K562 (cell line): ENCODE results near the gene ZNF689. TPM values are rescaled to one million over a fixed set of nuclear protein-coding genes. Genes with fewer than 3 reads are reported as not detected.

Experiments
- ARID2 ChIP-seq: fragments of 450-650 bp; IDR thresholded peaks from 2 replicates; pipeline ENCODE4 v1.6.1; 2017; ENCODE audit warnings: antibody characterized with exemption, mild to moderate bottlenecking
- ARID4B ChIP-seq: sonication (generic); formaldehyde crosslinking; IDR thresholded peaks from 2 replicates; pipeline ENCODE4 v1.8.0; 2022; ENCODE audit warnings: mild to moderate bottlenecking, missing genetic modification reagents
- CXXC5 ChIP-seq: fragments of 250-450 bp; sonication (Bioruptor Pico); IDR thresholded peaks from 2 replicates; pipeline ENCODE4 v1.8.0; 2022; ENCODE audit warnings: inconsistent platforms, mild to moderate bottlenecking, moderate library complexity
- E2F3 ChIP-seq: fragments of 250-450 bp; sonication (Bioruptor Pico); IDR thresholded peaks from 2 replicates; pipeline ENCODE4 v1.4.0; 2020; ENCODE audit warnings: mild to moderate bottlenecking
- ETV6 ChIP-seq, 3 experiments: fragments of 150-350 bp in 1 of 3; sonication (generic) in 1 of 3; formaldehyde crosslinking in 1 of 3; IDR thresholded peaks; 2 replicates each; pipeline versions ENCODE4 v1.6.1 to v1.8.0; 2014 to 2022; ENCODE audit warnings: borderline replicate concordance in 2 of 3, low read depth in 2 of 3, antibody characterized with exemption in 1 of 3, low read length in 1 of 3, mild to moderate bottlenecking in 1 of 3, missing genetic modification reagents in 1 of 3
- FOXM1 ChIP-seq, 2 experiments: fragments of 450-650 bp in 1 of 2; sonication (generic) in 1 of 2; formaldehyde crosslinking in 1 of 2; IDR thresholded peaks; 2 replicates each; pipeline versions ENCODE4 v1.6.1 to v1.9.0; 2017 to 2022; ENCODE audit warnings: low read depth in 2 of 2, mild to moderate bottlenecking in 2 of 2, missing genetic modification reagents in 1 of 2, moderate library complexity in 1 of 2
- HLTF ChIP-seq: fragments of 450-650 bp; IDR thresholded peaks from 2 replicates; pipeline ENCODE4 v1.6.1; 2016
- HNRNPLL ChIP-seq: fragments of 200-400 bp; formaldehyde crosslinking; IDR thresholded peaks from 2 replicates; pipeline ENCODE4 v1.6.1; 2017; ENCODE audit warnings: low read length, low read depth, mild to moderate bottlenecking; ENCODE audit not compliant: poor library complexity, severe bottlenecking
- MAFG ChIP-seq: fragments of 450-650 bp; conservative IDR thresholded peaks from 2 replicates; pipeline ENCODE4 v1.6.1; 2016; ENCODE audit warnings: missing genetic modification characterization, missing compliant biosample characterization
- MAFK ChIP-seq: IDR thresholded peaks from 2 replicates; pipeline ENCODE4 v1.6.1; 2011; ENCODE audit warnings: low read length, improper control_type of control experiment
- MBD2 ChIP-seq: sonication (generic); IDR thresholded peaks from 2 replicates; pipeline ENCODE4 v1.6.1; 2016; ENCODE audit warnings: low read depth, borderline replicate concordance
- NR1H2 ChIP-seq: sonication (generic); formaldehyde crosslinking; IDR thresholded peaks from 2 replicates; pipeline ENCODE4 v1.4.0; 2020; ENCODE audit warnings: mild to moderate bottlenecking, missing genetic modification reagents
- NR3C1 ChIP-seq: sonication (generic); formaldehyde crosslinking; IDR thresholded peaks from 2 replicates; pipeline ENCODE4 v1.8.1; 2022; ENCODE audit warnings: missing genetic modification reagents
- PCBP2 ChIP-seq: fragments of 200-400 bp; formaldehyde crosslinking; IDR thresholded peaks from 2 replicates; pipeline ENCODE4 v1.6.1; 2018; ENCODE audit warnings: low read length, low read depth, mild to moderate bottlenecking, moderate library complexity; ENCODE audit not compliant: poor library complexity, severe bottlenecking
- PML ChIP-seq: IDR thresholded peaks from 2 replicates; pipeline ENCODE4 v1.6.1; 2012; ENCODE audit warnings: low read length, inconsistent platforms
- RFX5 ChIP-seq: IDR thresholded peaks from 2 replicates; pipeline ENCODE4 v1.6.1; 2011; ENCODE audit warnings: low read depth, mild to moderate bottlenecking, improper control_type of control experiment, low read length
- SMAD3 ChIP-seq: fragments of 450-650 bp; formaldehyde crosslinking; conservative IDR thresholded peaks from 2 replicates; pipeline ENCODE4 v1.4.0; 2020; ENCODE audit warnings: mild to moderate bottlenecking
- TAF1 ChIP-seq: IDR thresholded peaks from 2 replicates; pipeline ENCODE4 v1.6.1; 2011; ENCODE audit warnings: mild to moderate bottlenecking, low read length, moderate library complexity; ENCODE audit not compliant: insufficient read depth, control insufficient read depth, severe bottlenecking; ENCODE audit errors: extremely low read depth
- TRIM28 ChIP-seq: fragments of 450-650 bp; IDR thresholded peaks from 2 replicates; pipeline ENCODE4 v1.6.1; 2017
- ZBTB7A ChIP-seq: IDR thresholded peaks from 2 replicates; pipeline ENCODE4 v1.6.1; 2011; ENCODE audit warnings: low read depth, mild to moderate bottlenecking, low read length, moderate library complexity, borderline replicate concordance; ENCODE audit not compliant: control insufficient read depth
- ZNF146 ChIP-seq: IDR thresholded peaks from one replicate; pipeline ENCODE4 v1.6.1; 2018; ENCODE audit warnings: missing compliant biosample characterization; ENCODE audit not compliant: unreplicated experiment
- ZNF184 ChIP-seq: sonication (generic); formaldehyde crosslinking; IDR thresholded peaks from 2 replicates; pipeline ENCODE4 v1.5.0; 2020; ENCODE audit warnings: missing genetic modification reagents
- ZNF24 ChIP-seq: fragments of 450-650 bp; IDR thresholded peaks from 2 replicates; pipeline ENCODE4 v1.6.1; 2016
- ZNF395 ChIP-seq: fragments of 200-800 bp; sonication (Bioruptor generic); IDR thresholded peaks from 2 replicates; pipeline ENCODE4 v1.6.1; 2017; ENCODE audit warnings: missing genetic modification characterization, missing compliant biosample characterization
- polyA plus RNA-seq, 8 experiments: library from polyadenylated mRNA; depleted of rRNA in 4 of 8; stranded (reverse) in 5 of 8; unstranded in 3 of 8; fragments of >200 nt; fragmentation: Nextera tagmentation in 2 of 8; fragmentation: Illumina TruSeq in 1 of 8; extraction: Ambion mirVana in 2 of 8; extraction: Trizol in 1 of 8; gene quantifications; 2 replicates each; pipeline versions ENCODE4 v1.2.1 to v1.2.3, GENCODE V29; 2011 to 2014; ENCODE audit warnings: inconsistent platforms in 1 of 8, missing spikeins in 1 of 8
- total RNA-seq, 7 experiments: library from RNA; depleted of rRNA in 6 of 7; stranded (reverse); fragments of >200 nt in 6 of 7; fragmentation: Illumina TruSeq in 2 of 7; extraction: Trizol in 2 of 7; gene quantifications; 2 replicates each; pipeline versions ENCODE4 v1.2.1 to v1.2.3, GENCODE V29; 2011 to 2021; ENCODE audit warnings: low replicate concordance in 1 of 7

The ZNF689 gene
- total and polyA plus RNA-seq, 9 of the 15 experiments (the other 6 are each of a cell fraction or from before 2014, with no cell fraction given), result 5.4 to 15.4 (median 10.8) TPM

- TF ChIP-seq ZNF395 (CRISPR knock-in tag) (peak; percentile 70), TRIM28 (peak; percentile 31; the same call in 1 of the 2 replicates), PCBP2 (no peak), CXXC5 (CRISPR knock-in tag) (peak; percentile 94), MAFG (no peak), RFX5 (no peak), E2F3 (no peak), NR1H2 (CRISPR knock-in tag) (no peak), HNRNPLL (peak; percentile 84), ZNF146 (CRISPR knock-in tag) (no peak), ARID2 (no peak), MBD2 (peak; percentile 100), ZNF184 (CRISPR knock-in tag) (no peak), ARID4B (CRISPR knock-in tag) (no peak), ZNF24 (no peak), MAFK (no peak), PML (0 out of 2 replicates have a peak, but pooled peaks have one; percentile 4), TAF1 (peak; percentile 50), ZBTB7A (peak; percentile 46; the same call in 1 of the 2 replicates), FOXM1 (IDR thresholded peaks at IDR 0.05; ENCODE audit: low read depth) (peak; percentile 83), FOXM1 (CRISPR knock-in tag; IDR thresholded peaks at IDR 0.05; ENCODE audit: low read depth) (no peak), SMAD3 (CRISPR knock-in tag) (0 out of 2 replicates have a peak, but pooled peaks have one; percentile 27), NR3C1 (CRISPR knock-in tag) (no peak), HLTF (no peak), ETV6 (IDR thresholded peaks at IDR 0.05; ENCODE audit: borderline replicate concordance in 1 of 2, low read depth in 2 of 2, low read length in 1 of 2) (no peak), ETV6 (CRISPR knock-in tag; IDR thresholded peaks at IDR 0.05; ENCODE audit: borderline replicate concordance) (no peak)
These were observed 40.4 kb upstream of the ZNF689 start, which contains the start of gene PRR14 (continued) for GRCh38 chr16:30650369-30651123.
